AG04449 (cell line): ENCODE data around the gene CKAP2.
"Not testable (repeated sequence)": the region's sequence is repeated elsewhere in the genome, so short reads cannot be mapped to it uniquely, and the experiment has no call there.

ENCODE experiments used
- CTCF ChIA-PET: fragments of 350-600 bp; formaldehyde crosslinking; extraction: SDS; loops from one replicate; lab custom pipeline; 2021; ENCODE audit warnings: antibody characterized with exemption; lab: Yijun Ruan, JAX
- POLR2A ChIA-PET: fragments of 400-600, 350-600 bp; formaldehyde crosslinking; extraction: SDS; loops from one replicate; lab custom pipeline; 2020; ENCODE audit warnings: antibody characterized with exemption, inconsistent platforms; lab: Yijun Ruan, JAX
- DNase-seq: peaks from one replicate; pipeline ENCODE4 v3.0.0-alpha.2; 2010; ENCODE audit warnings: low read depth, low spot score
- H3K4me3 ChIP-seq: 2 replicates; pipeline ENCODE4 v1.5.1; 2011; ENCODE audit warnings: low read depth, mild to moderate bottlenecking, control low read depth, low read length
- TF ChIP-seq, protein P1 (sequence below): IDR thresholded peaks from one replicate; pipeline ENCODE4 v1.5.1; 2011; ENCODE audit warnings: mild to moderate bottlenecking, moderate library complexity, low read length, control low read depth, inconsistent platforms; ENCODE audit not compliant: insufficient read depth; ENCODE audit errors: missing control alignments

CKAP2 gene

DNA sequence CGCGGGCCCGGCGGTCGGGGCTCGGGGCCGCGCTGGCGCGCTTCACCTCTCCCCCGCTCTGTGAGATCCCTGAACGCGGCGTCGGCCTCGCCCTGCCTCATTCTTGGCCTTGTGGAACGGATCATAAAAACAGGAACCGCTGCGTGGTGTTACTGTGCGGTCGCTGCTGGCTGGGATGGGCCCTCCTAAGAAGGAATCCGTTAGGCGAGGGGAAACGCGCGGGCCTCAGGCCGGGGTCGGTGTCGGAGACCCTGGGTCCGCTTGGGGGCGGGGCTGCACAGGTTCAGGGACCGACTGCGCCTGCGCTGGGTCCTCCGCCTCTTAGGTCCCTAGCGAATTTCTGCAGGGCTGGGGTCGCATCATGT, 381 bp downstream of the CKAP2 start:
- TF ChIP-seq, protein P1, sequence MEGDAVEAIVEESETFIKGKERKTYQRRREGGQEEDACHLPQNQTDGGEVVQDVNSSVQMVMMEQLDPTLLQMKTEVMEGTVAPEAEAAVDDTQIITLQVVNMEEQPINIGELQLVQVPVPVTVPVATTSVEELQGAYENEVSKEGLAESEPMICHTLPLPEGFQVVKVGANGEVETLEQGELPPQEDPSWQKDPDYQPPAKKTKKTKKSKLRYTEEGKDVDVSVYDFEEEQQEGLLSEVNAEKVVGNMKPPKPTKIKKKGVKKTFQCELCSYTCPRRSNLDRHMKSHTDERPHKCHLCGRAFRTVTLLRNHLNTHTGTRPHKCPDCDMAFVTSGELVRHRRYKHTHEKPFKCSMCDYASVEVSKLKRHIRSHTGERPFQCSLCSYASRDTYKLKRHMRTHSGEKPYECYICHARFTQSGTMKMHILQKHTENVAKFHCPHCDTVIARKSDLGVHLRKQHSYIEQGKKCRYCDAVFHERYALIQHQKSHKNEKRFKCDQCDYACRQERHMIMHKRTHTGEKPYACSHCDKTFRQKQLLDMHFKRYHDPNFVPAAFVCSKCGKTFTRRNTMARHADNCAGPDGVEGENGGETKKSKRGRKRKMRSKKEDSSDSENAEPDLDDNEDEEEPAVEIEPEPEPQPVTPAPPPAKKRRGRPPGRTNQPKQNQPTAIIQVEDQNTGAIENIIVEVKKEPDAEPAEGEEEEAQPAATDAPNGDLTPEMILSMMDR = no peak
- CTCF ChIA-PET = interaction anchor here (1.1 to 1.3 kb wide), 2 partner anchors 13 to 112 kb away, joined by 3 to 9 read pairs; no protein-coding TSS in a partner anchor
- POLR2A ChIA-PET = no interaction called here
- peak overlapping the region; percentile 98 for H3K4me3 ChIP-seq
- DNase-seq = no peak

DNA sequence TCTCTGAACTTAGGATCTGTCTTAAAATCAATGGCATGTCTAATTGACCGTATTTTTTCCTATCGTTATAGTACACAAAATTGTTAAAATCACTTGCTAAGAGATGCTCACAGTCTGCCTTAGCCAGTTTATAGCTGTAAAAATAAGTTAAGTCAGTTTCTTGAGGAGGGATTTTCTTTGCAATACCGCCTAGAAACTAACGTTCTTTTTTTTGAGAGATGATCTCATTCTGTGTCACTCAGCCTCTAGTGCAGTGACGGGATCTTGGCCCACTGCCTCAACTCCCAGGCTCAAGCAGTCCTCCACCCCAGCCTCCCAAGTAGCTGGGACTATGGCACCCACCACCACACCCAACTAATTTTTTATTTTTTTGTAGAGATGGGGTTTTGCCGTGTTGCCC, 4.4 kb downstream of the CKAP2 start:
- H3K4me3 ChIP-seq = no peak overlapping the region
- CTCF ChIA-PET = interaction anchor here (0.8 to 2.6 kb wide), 3 partner anchors 9 to 193 kb away, joined by 3 to 24 read pairs (median 4); partner anchors contain the start of genes SUGT1 and VPS36
- TF ChIP-seq, protein P1 = no peak
- POLR2A ChIA-PET = interaction anchor here (0.6 to 1.0 kb wide), 3 partner anchors 105 to 266 kb away, joined by 3 to 8 read pairs (median 3); partner anchors contain the start of gene SUGT1
- no peak for DNase-seq

DNA sequence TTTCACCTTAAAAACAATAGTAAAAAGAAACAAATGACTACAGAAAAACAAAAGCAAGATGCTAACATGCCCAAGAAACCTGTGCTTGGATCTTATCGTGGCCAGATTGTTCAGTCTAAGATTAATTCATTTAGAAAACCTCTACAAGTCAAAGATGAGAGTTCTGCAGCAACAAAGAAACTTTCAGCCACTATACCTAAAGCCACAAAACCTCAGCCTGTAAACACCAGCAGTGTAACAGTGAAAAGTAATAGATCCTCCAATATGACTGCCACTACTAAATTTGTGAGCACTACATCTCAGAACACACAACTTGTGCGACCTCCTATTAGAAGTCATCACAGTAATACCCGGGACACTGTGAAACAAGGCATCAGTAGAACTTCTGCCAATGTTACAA, 6.0 kb downstream of the CKAP2 start:
- CTCF ChIA-PET = interaction anchor here (6.3 kb wide), 1 partner anchor 11 kb away, joined by 44 read pairs; the partner anchor contains the start of gene VPS36
- POLR2A ChIA-PET = no interaction called here
- DNase-seq = no peak
- TF ChIP-seq, protein P1 = no peak
- no peak overlapping the region for H3K4me3 ChIP-seq

DNA sequence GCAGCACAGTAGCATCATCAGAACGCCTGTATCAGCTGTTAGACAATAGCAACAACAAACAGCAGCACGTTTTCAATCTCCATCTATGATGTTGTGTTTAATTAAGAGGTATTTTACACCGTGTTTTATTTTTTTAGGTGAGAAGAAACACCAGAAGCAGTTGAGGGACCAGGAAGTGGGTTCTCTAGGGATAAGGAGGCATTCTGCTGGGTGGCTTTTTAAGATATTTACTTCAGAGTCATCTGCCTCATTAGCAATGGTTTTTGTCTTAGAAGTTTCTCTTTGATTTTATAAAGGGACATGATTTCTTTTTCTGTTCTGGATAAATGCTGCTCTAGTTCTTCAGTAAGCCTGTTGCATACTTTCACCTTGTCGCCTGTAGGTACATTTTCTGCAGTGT, 8.2 kb downstream of the CKAP2 start:
- TF ChIP-seq, protein P1 = no peak
- DNase-seq = no peak
- H3K4me3 ChIP-seq = no peak overlapping the region
- ChIA-PET CTCF (interaction anchor here (6.3 kb wide), 1 partner anchor 13 kb away, joined by 44 read pairs; the partner anchor contains the start of gene VPS36), POLR2A (no interaction called here)

DNA sequence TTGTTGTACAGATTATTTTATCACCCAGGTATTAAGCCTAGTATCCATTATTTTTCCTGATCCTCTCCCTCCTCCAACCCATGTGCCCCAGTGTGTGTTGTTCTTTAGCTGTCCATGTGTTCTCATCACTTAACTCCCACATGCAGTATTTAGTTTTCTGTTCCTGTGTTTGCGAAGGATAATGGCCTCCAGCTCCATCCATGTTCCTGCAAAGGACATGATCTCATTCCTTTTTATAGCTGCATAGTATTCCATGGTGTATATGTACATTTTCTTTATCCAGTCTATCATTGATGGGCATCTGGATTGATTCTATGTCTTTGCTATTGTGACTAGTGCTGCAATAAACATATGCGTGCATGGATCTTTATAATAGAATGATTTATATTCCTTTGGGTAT, 13.2 kb downstream of the CKAP2 start:
- POLR2A ChIA-PET = not testable (repeated sequence)

DNA sequence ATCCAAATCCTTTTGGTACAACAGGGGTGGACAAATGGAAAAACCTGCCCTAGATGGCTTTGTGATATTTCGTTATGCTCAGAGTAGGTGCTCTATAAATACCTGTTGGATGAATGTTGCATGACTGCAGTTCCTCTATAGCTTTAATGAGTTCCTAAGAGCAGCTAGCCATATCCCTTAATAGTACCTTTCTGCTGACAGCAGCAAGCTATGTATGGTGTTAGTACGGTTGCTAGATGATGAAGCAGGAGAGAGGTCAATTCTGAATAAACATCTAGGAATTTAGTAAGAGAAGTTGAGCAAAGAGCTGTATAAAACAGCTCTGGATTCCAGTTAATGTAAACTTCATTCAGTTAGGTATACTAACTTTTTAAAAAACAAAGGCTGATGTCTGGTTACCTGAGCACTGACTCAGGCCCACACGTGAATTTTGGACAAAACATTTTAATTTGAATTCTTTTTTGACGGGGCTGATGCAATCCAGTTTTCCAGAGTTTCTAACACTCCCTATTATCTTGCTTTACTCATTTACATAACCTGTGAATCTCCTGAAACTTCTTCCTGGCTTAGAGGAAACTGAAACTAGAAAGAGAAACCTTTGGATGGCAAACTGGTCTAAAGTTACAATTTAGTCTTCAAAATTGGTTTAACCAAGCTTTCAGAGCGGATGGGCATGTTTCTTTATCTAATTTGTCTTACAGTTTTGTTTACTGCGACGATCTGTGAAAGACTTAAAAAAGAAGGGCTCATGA, 25.6 kb downstream of the CKAP2 start:
- POLR2A ChIA-PET, DNase-seq, CTCF ChIA-PET, H3K4me3 ChIP-seq: not testable (repeated sequence)

More for the DNA sequence above, 13.2 kb downstream of the CKAP2 start:
- H3K4me3 ChIP-seq, DNase-seq: not testable (repeated sequence)
- CTCF ChIA-PET = interaction anchor here (0.9 to 1.0 kb wide), 2 partner anchors 13 to 18 kb away, joined by 3 to 6 read pairs; no protein-coding TSS in a partner anchor

DNA sequence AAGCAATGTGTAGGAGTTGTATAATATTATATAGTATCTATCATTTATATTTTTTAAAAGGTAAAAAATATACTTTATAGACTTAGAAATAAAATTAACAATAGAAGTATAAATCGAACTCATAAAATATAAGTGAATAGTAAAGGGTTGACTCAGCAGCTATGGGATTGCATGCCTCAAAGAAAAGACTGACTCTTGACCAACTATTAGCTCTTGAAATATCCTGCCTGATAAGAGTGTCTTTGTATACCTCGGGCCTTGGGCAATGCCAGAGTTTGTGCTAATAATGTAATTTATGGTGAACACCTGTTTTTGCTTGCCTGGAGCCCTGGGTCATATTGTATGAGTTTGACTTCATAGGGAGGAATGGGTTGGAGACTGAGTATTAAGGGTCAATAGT, 31.8 kb downstream of the CKAP2 start:
- DNase-seq, H3K4me3 ChIP-seq, CTCF ChIA-PET, POLR2A ChIA-PET: not testable (repeated sequence)

DNA sequence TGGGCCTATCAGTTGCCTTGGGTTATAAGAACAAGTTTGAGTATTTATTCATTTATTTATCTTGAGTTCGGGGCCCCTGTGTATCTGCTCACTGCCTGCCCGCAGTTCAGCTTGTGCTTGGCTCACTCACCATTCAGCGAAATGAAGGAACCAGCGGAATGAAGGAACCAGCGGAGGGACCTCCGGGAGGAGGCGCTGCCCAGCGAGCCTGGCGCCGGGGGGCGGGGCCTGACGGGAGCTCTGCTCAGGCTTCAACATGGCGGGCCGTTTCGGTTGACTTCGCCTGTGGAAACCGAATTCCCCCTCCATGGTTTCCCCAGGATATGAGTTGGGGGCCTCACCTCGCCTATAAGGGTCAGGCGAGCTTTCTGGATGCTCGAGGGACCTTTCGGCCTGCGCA, 33.5 kb downstream of the CKAP2 start:
- CTCF ChIA-PET, H3K4me3 ChIP-seq, POLR2A ChIA-PET, DNase-seq: not testable (repeated sequence)

DNA sequence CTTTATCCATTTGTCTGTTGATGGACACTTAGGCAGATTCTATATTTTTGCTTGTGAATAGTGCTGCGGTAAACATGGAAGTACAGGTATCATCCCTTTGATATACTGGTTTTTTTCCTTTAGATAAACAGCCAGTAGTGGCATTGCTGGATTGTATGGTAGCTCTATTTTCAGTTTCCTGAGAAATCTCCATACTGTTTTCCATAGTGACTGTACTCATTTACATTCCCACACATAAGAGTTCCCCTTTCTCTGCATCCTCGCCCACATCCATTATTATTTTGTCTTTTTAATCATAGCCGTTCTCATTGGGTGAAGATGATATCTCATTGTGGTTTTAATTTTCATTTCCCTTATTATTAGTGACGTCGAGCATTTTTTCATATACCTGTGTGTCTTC, 35.7 kb downstream of the CKAP2 start:
- POLR2A ChIA-PET, CTCF ChIA-PET, DNase-seq, H3K4me3 ChIP-seq: not testable (repeated sequence)

DNA sequence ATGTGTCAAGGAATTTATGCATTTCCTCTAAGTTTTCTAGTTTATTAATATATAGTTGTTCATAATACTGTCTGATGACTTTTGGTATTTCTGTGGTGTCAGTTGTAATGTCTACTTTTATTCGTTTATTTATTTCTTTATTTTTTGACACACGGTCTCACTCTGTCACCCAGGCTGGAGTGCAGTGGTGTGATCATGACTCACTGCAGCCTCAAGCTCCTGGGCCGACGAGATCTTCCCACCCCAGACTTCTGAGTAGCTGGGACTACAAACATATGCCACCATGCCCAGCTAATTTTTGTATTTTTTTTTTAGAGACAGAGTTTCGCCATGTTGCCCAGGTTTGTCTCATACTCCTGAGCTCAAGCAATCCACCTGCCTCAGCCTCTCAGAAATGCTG, 39.0 kb downstream of the CKAP2 start:
- POLR2A ChIA-PET, CTCF ChIA-PET, H3K4me3 ChIP-seq, DNase-seq: not testable (repeated sequence)

DNA sequence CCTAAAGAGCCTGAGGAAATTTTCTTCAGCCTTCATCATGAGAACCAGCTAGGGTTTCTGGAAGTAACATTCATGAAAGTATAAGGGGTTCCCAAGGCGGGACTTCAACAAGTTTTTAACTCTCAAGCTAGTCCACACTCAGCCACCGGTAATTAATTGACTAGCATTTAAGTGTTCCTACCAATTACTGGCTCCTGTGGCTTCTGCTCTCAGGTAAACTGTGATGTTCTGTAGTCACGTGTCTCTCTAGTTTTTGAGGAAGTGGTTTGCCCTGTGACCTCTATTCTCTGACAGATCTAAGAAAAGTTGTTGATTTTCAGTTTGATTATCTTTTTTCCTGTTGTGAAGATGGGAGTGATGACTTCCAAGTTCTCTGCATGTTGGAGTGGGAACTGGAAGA, 42.7 kb downstream of the CKAP2 start:
- CTCF ChIA-PET, H3K4me3 ChIP-seq, POLR2A ChIA-PET, DNase-seq: not testable (repeated sequence)

DNA sequence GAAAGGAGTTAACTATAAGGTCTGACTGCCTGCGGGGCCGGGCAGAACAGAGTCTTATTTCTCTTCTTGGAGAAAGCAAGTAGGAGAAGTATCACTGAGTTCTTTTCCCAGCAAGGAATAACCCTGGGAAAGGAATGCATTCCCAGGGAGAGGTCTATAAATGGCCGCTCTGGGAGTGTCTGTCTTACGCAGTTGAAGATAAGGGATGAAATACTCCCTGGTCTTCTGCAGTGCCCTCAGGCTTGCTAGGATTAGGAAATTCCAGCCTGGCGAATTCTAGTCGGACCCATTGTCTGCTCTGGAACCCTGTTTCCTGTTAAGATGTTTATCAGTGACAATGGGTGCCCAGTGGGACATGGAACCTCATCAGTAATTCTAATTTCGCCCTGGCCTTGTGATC, 47.0 kb downstream of the CKAP2 start:
- POLR2A ChIA-PET, CTCF ChIA-PET, H3K4me3 ChIP-seq, DNase-seq: not testable (repeated sequence)
